ENCODE results near the gene BRAF. TPM values are rescaled to one million over a fixed set of nuclear protein-coding genes. Genes with fewer than 3 reads are reported as not detected.
"Not testable (repeated sequence)": the region's sequence is repeated elsewhere in the genome, so short reads cannot be mapped to it uniquely, and the experiment has no call there.

BRAF gene
- polyA plus RNA-seq, 3 donors: 4.2 to 7.4 (median 7.3) TPM

GRCh38 chr7:140831724-140832123, 93.0 kb downstream of the BRAF start:
- no peak overlapping the region for H3K27ac ChIP-seq (ENCODE audit: low read depth, low read length)
- WGBS, 3 donors: 91 to 92% (median 91%) methylated on average over 4 of the region's 4 CpGs

GRCh38 chr7:140829720-140830119, 95.0 kb downstream of the BRAF start:
- no peak overlapping the region for H3K27ac ChIP-seq (ENCODE audit: low read depth, low read length)
- WGBS, 3 donors: 83 to 96% (median 90%) methylated on average over 1 of the region's 1 CpG

GRCh38 chr7:140828741-140829140, 96.0 kb downstream of the BRAF start:
- 89 to 96% (median 96%) methylated on average over 1 of the region's 1 CpG for WGBS, 3 donors
- no peak overlapping the region for H3K27ac ChIP-seq (ENCODE audit: low read depth, low read length)

GRCh38 chr7:140817383-140817782, 107.3 kb downstream of the BRAF start:
- not testable (repeated sequence) for H3K27ac ChIP-seq (ENCODE audit: low read depth, low read length)

- no peak overlapping the region for H3K27ac ChIP-seq (ENCODE audit: low read depth, low read length)
- WGBS, 3 donors: 27 to 38% (median 31%) methylated on average over 5 of the region's 5 CpGs
Measured at GRCh38 chr7:140810830-140811556, 113.7 kb downstream of the BRAF start.

- 95 to 99% (median 95%) methylated on average over 9 of the region's 9 CpGs for WGBS, 3 donors
- H3K27ac ChIP-seq (ENCODE audit: low read depth, low read length): no peak overlapping the region
Measured at GRCh38 chr7:140810385-140810784, 114.3 kb downstream of the BRAF start.

- no peak overlapping the region for H3K27ac ChIP-seq (ENCODE audit: low read depth, low read length)
- WGBS, 3 donors: 70 to 76% (median 73%) methylated on average over 2 of the region's 2 CpGs
Measured at GRCh38 chr7:140778975-140779374, 145.8 kb downstream of the BRAF start.

- 94 to 98% (median 96%) methylated on average over 1 of the region's 1 CpG for WGBS, 3 donors
- no peak overlapping the region for H3K27ac ChIP-seq (ENCODE audit: low read depth, low read length)
Measured at GRCh38 chr7:140778568-140778967, 146.2 kb downstream of the BRAF start.

- 92 to 97% (median 95%) methylated on average over 4 of the region's 4 CpGs for WGBS, 3 donors
- no peak overlapping the region for H3K27ac ChIP-seq (ENCODE audit: low read depth, low read length)
Measured at GRCh38 chr7:140774371-140774770, 150.4 kb downstream of the BRAF start.

- WGBS, 3 donors: 89 to 98% (median 95%) methylated on average over 3 of the region's 3 CpGs
- no peak overlapping the region for H3K27ac ChIP-seq (ENCODE audit: low read depth, low read length)
Measured at GRCh38 chr7:140773104-140773503, 151.6 kb downstream of the BRAF start.

GRCh38 chr7:140771826-140772225, 152.9 kb downstream of the BRAF start:
- no peak overlapping the region for H3K27ac ChIP-seq (ENCODE audit: low read depth, low read length)

- WGBS, 3 donors: 91 to 97% (median 95%) methylated on average over 3 of the region's 3 CpGs
- no peak overlapping the region for H3K27ac ChIP-seq (ENCODE audit: low read depth, low read length)
Measured at GRCh38 chr7:140769852-140770251, 154.9 kb downstream of the BRAF start.

- 96 to 99% (median 98%) methylated on average over 3 of the region's 3 CpGs for WGBS, 3 donors
- no peak overlapping the region for H3K27ac ChIP-seq (ENCODE audit: low read depth, low read length)
Measured at GRCh38 chr7:140767418-140767817, 157.3 kb downstream of the BRAF start.

GRCh38 chr7:140765441-140765840, 159.3 kb downstream of the BRAF start:
- no CpG with 5 or more reads among the region's 1 CpG for whole genome bisulfite sequencing, 3 donors
- H3K27ac ChIP-seq (ENCODE audit: low read depth, low read length): not testable (repeated sequence)

- WGBS, 3 donors: 97 to 99% (median 97%) methylated on average over 9 to 19 of the region's 25 CpGs
- H3K27ac ChIP-seq (ENCODE audit: low read depth, low read length): not testable (repeated sequence)
Measured at GRCh38 chr7:140763166-140763565, 161.6 kb downstream of the BRAF start.

- 90 to 95% (median 90%) methylated on average over 3 of the region's 3 CpGs for WGBS, 3 donors
- not testable (repeated sequence) for H3K27ac ChIP-seq (ENCODE audit: low read depth, low read length)
Measured at GRCh38 chr7:140761375-140761774, 163.4 kb downstream of the BRAF start.

- H3K27ac ChIP-seq (ENCODE audit: low read depth, low read length): no peak overlapping the region
- WGBS, 3 donors: 74 to 80% (median 78%) methylated on average over 3 of the region's 3 CpGs
Measured at GRCh38 chr7:140754506-140754905, 170.2 kb downstream of the BRAF start.

- no peak overlapping the region for H3K27ac ChIP-seq (ENCODE audit: low read depth, low read length)
- WGBS, 3 donors: 92 to 100% (median 98%) methylated on average over 1 of the region's 1 CpG
Measured at GRCh38 chr7:140752533-140752932, 172.2 kb downstream of the BRAF start.

GRCh38 chr7:140746751-140747150, 178.0 kb downstream of the BRAF start:
- no peak overlapping the region for H3K27ac ChIP-seq (ENCODE audit: low read depth, low read length)
- 98 to 100% (median 100%) methylated on average over 2 of the region's 2 CpGs for WGBS, 3 donors

- 83 to 89% (median 84%) methylated on average over 6 of the region's 6 CpGs for WGBS, 3 donors
Measured at GRCh38 chr7:140745266-140746058, 179.3 kb downstream of the BRAF start.

More at GRCh38 chr7:140745266-140746058, 179.3 kb downstream of the BRAF start:
- no peak overlapping the region for H3K27ac ChIP-seq (ENCODE audit: low read depth, low read length)
